HG03354 (cell line): ENCODE measurements around the gene CSF2.

Experiments
- ATAC-seq: cut with Tn5 transposase; IDR thresholded peaks from one replicate; pipeline ENCODE4 v1.9.1; 2021; ENCODE audit warnings: mild to moderate bottlenecking; ENCODE audit not compliant: unreplicated experiment, poor library complexity, severe bottlenecking

CSF2 gene

GRCh38 chr5:132054031-132054696, 19.4 kb upstream of the CSF2 start:
- ATAC-seq: no peak

GRCh38 chr5:132054697-132055440, 18.7 kb upstream of the CSF2 start:
- no peak for ATAC-seq

GRCh38 chr5:132055441-132055807, 18.2 kb upstream of the CSF2 start:
- no peak for ATAC-seq

- no peak for ATAC-seq
Measured at GRCh38 chr5:132055808-132056609, 17.6 kb upstream of the CSF2 start.

- ATAC-seq: no peak
Measured at GRCh38 chr5:132056610-132057497, 16.7 kb upstream of the CSF2 start.

- no peak for ATAC-seq
Measured at GRCh38 chr5:132057498-132058255, 15.9 kb upstream of the CSF2 start.

GRCh38 chr5:132058646-132059042, 14.9 kb upstream of the CSF2 start:
- ATAC-seq: no peak

GRCh38 chr5:132059043-132059695, 14.4 kb upstream of the CSF2 start:
- ATAC-seq: no peak

GRCh38 chr5:132059696-132060500, 13.7 kb upstream of the CSF2 start:
- ATAC-seq: no peak

- no peak for ATAC-seq
Measured at GRCh38 chr5:132060501-132061161, 13.0 kb upstream of the CSF2 start, which contains the start of gene IL3. Gene IL3, plus strand, starts transcription at chr5:132060655. Its CDS starts 52 bp downstream, at chr5:132060707.

GRCh38 chr5:132063090-132063911, 10.3 kb upstream of the CSF2 start:
- peak; percentile 70 for ATAC-seq

- no peak for ATAC-seq
Measured at GRCh38 chr5:132064140-132064539, 9.4 kb upstream of the CSF2 start.

- ATAC-seq: peak; percentile 74
Measured at GRCh38 chr5:132064738-132065331, 8.8 kb upstream of the CSF2 start.

- peak; percentile 47 for ATAC-seq
Measured at GRCh38 chr5:132065351-132065937, 8.1 kb upstream of the CSF2 start.

- no peak for ATAC-seq
Measured at GRCh38 chr5:132065951-132066701, 7.5 kb upstream of the CSF2 start.
